Measurements from ENCODE around the gene MMP24OS.

MMP24OS gene

DNA sequence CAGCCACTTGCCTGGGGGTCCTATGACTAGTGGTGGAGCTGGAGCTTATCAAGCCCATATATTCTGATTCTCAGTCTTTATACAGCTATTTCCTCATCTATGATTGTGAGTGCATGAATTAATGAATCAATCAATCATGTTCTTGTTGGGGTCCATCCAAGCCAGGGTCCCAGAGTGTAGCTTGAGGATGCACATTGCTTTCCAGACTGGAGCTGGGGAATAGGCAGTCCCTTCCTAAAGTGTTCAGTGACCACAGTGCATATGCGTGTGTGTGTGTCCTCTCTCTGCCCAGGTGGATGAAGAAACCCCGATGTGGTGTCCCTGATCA lies 26.3 kb downstream of the MMP24OS start:
- no peak for DNase-seq (ENCODE audit: low read depth)

DNA sequence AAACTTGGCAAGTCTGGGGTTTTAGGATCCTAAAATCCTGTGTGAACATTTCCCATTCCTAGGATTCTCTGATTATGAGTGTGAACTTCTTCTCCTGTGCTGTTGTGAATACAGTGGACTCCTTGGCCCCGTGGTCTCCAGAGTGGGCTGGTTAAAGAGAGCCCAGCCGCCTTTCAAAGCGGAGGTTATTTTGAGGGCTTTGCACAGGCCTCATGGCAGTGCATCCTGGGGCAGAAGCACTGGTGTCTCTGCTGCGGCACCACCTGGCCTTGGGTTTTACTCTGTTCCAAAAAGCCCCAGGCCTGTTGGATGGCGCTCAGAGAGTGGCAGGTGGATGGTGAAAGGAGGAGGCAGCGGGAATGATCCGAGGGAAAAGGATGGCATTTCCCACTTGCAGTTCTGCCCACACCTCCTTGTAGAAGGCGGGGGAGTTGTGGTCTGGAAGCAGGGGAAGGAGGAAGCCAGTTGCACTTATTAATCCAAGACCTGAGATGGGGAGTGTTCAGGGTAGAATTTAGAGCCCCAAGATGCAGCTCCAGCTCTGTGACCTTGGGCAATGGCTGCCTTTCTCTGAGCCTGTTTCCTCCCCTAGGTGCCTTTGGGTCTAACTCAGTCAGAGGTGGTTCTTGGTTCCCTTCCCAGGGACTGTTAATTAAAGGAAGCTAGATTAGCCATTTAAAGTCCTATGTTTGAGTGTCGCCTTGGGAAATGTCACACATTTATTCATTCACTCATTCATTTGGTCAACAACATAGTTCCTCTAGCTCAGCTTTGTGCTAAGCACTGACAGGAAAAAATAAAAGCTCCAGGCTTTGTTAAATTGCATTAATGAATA lies 29.1 kb downstream of the MMP24OS start:
- no peak for DNase-seq (ENCODE audit: low read depth)

DNA sequence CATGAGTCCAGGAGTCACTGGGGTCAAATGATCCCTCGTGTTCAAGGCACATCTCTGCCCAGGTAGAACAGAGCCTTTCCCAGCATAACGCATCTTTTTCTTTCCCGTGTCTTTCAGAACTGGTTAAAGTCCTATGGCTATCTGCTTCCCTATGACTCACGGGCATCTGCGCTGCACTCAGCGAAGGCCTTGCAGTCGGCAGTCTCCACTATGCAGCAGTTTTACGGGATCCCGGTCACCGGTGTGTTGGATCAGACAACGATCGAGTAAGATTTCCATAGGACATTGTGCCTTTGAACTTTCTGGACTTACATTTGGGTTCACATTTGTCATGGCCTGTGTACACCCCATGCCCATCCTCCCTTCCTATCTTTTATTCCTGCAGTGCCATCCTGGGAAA lies 31.2 kb downstream of the MMP24OS start:
- no peak for DNase-seq (ENCODE audit: low read depth)

DNA sequence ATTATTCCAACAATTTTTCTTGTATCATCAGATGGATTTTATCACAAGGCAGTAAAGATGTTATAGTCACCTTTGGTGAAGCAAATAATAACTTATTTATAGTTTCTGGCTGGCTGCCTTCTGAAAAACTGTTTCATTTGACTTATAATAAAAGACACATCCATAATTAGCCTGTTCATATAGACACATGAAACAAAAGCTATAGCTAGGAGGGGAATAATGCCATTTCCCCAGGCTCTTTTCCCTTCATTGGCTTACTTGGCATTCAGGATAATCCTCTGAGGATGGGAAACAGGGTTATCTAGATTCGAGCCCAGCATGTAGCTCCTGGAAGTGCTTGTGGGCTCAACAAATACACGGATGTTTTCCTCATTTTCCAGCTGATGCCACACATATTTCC lies 33.9 kb downstream of the MMP24OS start:
- DNase-seq (ENCODE audit: low read depth), result no peak

DNA sequence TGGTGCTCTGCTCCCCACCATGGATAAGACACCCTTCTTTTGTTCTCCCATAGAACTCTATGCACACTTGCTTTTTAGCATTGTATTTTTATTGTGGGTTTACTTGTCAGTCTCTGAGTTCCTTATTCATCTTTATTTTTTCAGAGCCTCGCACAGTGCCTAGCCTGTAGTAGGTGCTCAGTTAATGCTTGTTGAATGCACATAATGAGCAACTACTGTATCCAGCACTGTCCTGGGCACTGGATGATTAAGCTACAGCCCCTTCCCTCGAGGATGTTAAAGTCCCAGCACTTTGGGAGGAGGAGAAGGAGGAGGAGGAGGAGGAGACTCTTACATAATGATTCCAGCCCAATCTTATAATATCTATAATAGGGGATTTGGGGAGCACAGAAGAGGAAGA lies 34.6 kb downstream of the MMP24OS start:
- no peak for DNase-seq (ENCODE audit: low read depth)

DNA sequence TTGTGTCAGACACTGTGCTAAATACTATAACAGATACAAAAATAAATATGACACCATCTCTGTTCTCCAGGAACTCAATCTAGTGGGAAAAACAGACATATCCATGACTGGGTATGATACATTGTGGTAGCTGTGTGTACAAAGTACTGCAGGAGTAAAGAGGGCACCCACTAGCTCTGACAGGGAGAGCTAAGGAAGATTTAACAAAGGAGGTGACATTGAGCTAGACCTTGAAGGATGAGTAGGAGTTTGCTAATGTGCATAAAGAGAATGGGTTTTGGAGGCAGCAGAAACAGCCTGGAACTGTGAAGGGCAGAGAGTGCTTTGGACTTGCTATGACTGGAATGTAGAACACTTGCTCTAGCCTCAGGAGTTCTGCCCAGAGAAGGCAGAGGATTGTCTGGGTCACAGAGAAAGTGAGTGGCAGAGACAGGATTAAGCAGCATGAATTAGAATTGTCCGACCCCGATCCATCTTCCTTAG lies 37.1 kb downstream of the MMP24OS start:
- no peak for DNase-seq (ENCODE audit: low read depth)

DNA sequence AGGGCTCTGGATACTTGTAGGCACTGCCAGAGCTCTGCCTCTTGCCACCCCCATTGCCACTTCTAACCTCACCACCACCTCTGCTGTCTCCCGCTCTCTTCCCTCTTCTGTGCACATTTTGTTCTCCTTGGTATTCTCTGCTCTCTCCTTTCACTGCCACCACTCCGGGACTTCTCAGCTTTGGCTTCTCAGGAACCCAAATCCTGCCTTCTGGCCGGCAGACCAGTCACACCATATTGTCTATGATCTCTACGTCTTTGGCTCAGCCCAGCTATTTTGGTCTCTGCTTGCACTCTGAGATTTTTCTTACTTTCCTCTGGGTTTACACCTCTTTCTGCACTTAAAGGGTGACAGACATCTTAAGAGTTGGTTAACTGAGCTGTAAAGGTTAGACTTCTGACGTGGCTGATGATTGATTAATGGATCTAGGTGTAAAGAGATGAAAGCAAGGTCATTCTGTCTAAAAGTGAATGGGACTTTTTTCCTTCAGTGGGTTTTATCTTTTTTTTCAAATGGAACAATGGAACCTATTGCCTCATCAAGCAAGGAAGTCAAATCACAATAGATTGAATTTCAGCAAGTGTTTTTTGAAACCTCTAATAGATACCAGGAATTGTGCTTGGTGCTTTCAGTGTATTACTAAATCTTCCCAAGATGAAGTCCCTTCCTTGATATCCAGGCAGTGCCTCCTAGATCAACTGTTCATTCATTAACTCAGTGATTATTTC lies 37.7 kb downstream of the MMP24OS start:
- DNase-seq (ENCODE audit: low read depth), result no peak

DNA sequence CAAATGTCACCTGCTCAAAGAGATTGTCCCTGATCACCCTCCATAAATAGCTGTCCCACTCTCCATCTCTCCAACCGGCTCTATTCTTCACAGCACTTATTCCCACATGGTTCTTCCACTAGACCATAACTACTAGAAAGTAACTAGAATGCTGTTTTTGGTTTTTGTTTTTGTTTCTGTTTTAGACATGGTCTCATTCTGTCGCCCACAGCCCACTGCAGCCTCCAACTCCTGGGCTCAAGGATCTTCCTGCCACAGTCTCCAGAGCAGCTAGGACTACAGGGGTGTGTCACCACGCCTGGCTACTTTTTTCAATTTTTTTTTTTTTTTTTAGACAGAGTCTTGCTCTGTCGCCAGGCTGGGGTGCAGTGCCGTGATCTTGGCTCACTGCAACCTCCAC lies 39.2 kb downstream of the MMP24OS start:
- DNase-seq (ENCODE audit: low read depth), result no peak

DNA sequence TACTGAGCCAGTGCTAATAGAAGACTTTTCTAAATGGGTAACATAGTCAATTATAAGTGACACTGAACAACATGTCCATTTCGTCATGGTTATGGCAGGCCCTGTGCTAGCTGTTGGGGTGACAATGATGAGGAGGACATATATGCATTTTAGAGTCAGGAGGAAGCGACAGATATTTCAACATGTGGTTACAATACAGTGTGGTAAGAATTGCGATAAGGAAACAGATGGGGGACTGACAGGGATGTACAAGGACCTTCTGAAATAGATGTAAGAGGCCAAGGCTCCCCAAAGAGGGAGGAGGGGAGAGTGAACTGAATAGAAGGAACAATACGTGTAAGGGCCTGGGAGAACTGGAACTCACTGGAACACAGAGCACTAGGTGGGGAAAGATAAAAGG lies 39.8 kb downstream of the MMP24OS start:
- no peak for DNase-seq (ENCODE audit: low read depth)

DNA sequence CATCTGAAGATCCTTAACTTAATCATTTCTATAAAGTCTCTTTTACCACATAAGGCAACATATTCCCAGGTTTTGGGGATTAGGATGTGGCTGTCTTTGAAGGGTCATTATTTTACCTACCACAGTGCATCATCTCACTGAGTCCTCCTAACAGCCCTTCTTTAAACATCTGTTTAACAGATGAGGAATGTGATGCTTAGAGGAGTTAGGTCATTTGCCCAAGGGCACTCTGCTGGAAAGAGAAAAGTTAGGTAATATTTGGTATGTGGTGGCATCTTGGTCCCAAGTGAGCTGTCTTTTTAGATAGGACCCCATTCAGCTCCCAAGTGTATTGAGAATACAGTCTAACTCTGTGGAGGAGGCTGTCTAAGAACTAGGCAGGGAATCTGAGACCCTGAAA lies 40.4 kb downstream of the MMP24OS start:
- no peak for DNase-seq (ENCODE audit: low read depth)

DNA sequence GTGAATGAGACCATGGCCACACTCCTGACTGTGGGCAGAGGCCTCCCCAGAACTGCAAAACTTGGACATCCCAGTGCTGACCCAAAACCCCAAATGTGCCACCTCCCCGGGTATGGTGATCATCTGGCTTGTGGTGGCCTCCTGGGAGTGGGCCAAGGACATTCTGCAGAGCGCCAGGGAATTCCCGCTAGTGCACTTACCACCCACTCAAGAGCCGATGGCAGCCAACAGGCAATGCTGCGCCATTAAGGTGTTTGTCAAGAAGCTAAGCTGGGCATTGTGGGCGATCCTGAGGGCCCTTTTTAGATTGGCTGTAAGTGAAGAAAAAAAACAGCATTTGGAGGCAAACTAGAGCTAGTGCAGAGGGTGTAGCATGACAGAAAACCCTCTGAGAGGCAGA lies 42.0 kb downstream of the MMP24OS start:
- DNase-seq (ENCODE audit: low read depth), result no peak

DNA sequence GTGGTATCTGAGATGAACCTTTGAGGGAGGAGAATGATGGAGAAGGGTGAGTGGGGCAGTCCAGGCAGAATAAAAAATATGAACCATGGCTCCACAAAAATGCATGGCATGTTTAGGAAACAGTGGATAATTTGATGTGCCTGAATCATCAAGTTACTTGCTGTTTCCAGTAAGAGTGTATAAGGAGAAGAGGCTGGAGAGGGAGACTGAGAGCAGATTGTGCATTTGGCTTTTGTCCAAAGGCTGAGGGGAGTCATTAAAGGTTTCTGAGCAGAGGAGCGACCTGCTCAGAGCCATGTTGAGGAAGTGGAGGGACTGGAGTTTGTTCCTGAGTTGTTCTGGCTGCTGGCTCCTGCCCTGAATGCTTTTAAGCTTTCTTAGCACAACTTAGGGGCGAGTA lies 45.3 kb downstream of the MMP24OS start:
- DNase-seq (ENCODE audit: low read depth), result no peak

DNA sequence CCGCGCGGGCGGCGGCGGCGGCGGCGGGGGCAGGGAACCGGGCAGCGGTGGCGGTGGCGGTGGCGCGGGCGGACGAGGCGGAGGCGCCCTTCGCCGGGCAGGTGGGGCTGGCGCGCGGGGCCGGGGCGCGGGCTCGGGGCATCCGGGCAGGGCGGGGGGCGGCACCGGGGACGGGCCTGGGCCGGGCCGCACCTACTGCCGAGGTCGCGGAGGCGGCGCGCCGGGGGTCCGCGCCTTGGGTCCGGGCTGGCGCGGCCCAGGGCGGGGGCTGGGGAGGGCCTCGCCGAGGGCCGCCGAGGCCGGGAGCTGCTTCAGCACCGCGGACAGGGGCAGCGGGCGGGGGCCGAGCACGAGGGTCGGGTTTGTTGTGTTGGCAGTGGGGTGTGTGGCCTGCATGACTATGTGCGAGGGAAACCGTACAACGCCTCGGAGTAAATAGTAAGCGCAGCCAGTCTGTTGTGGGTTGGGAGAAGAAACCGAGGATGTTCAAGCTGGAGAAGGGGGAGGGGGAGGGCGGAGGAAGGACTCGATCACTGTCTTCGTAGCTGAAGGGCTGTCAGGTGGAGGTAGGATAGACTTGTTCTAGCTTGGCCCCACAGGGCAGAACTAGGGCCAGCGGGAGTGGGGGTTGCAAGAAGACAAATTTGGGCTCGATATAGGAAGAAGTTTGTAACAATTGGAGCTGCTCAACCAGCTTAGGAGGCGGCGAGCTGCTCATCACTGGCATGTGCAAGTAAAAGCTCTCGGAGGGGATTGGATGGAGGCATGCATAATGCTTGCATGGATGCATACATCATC lies 50.8 kb downstream of the MMP24OS start:
- DNase-seq (ENCODE audit: low read depth), result peak; percentile 21
